GDM1 (cell line): ENCODE measurements around the gene GRWD1.

Experiments
- DNase-seq: peaks from one replicate; lab custom pipeline; 2025; lab: John Stamatoyannopoulos, UW

GRWD1 gene

GRCh38 chr19:48424694-48425219 lies 21.0 kb upstream of the GRWD1 start:
- peak; percentile 34 for DNase-seq

- no peak for DNase-seq
These were observed 17.1 kb upstream of the GRWD1 start for GRCh38 chr19:48428670-48429069.

- no peak for DNase-seq
These were observed 12.4 kb upstream of the GRWD1 start for GRCh38 chr19:48433337-48433736.

GRCh38 chr19:48436586-48436985 lies 9.2 kb upstream of the GRWD1 start:
- no peak for DNase-seq

GRCh38 chr19:48441360-48442050 lies 4.3 kb upstream of the GRWD1 start:
- DNase-seq, result no peak

GRCh38 chr19:48442116-48443035 lies 3.4 kb upstream of the GRWD1 start:
- DNase-seq, result no peak

- DNase-seq, result no peak
These were observed 2.5 kb upstream of the GRWD1 start for GRCh38 chr19:48443256-48443655.

- no peak for DNase-seq
These were observed 2.1 kb upstream of the GRWD1 start for GRCh38 chr19:48443731-48444128.

GRCh38 chr19:48444129-48444935 lies 1.5 kb upstream of the GRWD1 start:
- DNase-seq, result no peak

GRCh38 chr19:48444936-48445200 lies 915 bp upstream of the GRWD1 start:
- no peak for DNase-seq

GRCh38 chr19:48445256-48445605 lies 552 bp upstream of the GRWD1 start:
- DNase-seq, result peak; percentile 51

- DNase-seq, result no peak
These were observed 796 bp downstream of the GRWD1 start for GRCh38 chr19:48446579-48446978.

GRCh38 chr19:48448563-48448962 lies 2.8 kb downstream of the GRWD1 start:
- no peak for DNase-seq

- DNase-seq, result no peak
These were observed 4.7 kb downstream of the GRWD1 start for GRCh38 chr19:48450441-48450840.

GRCh38 chr19:48450863-48451262 lies 5.1 kb downstream of the GRWD1 start:
- no peak for DNase-seq

GRCh38 chr19:48451624-48452023 lies 5.8 kb downstream of the GRWD1 start:
- DNase-seq, result no peak

- no peak for DNase-seq
These were observed 6.8 kb downstream of the GRWD1 start for GRCh38 chr19:48452289-48453190.

GRCh38 chr19:48454150-48454730 lies 8.5 kb downstream of the GRWD1 start:
- DNase-seq, result no peak

- DNase-seq, result no peak
These were observed 9.6 kb downstream of the GRWD1 start, which contains the start of gene KCNJ14 for GRCh38 chr19:48455171-48455907. Gene KCNJ14, plus strand, starts transcription at chr19:48455574. Its CDS starts 6,151 bp downstream, at chr19:48461725.

GRCh38 chr19:48455908-48456562 lies 10.3 kb downstream of the GRWD1 start:
- DNase-seq, result no peak
